IMR-90 (cell line): ENCODE data around the gene TBXAS1. TPM values are rescaled to one million over a fixed set of nuclear protein-coding genes. Genes with fewer than 3 reads are reported as not detected.

Experiments
- ATAC-seq: fragments of 200-7000 bp; cut with Tn5 transposase; 2 replicates; pipeline ENCODE4 v1.9.1; 2020; ENCODE audit warnings: low read depth, mild to moderate bottlenecking, moderate library complexity
- BruUV-seq: library from RNA; stranded (reverse); fragments of 400-500 nt; replicated peaks from 2 replicates; lab custom pipeline; 2021; lab: Mats Ljungman, UMichigan
- CTCF ChIA-PET: fragments of 300-600 bp; formaldehyde crosslinking; extraction: SDS; loops from one replicate; lab custom pipeline; 2021; ENCODE audit warnings: antibody characterized with exemption; lab: Yijun Ruan, JAX
- POLR2A ChIA-PET: fragments of 300-600 bp; sonication (Branson Sonifier 250); formaldehyde crosslinking; loops from one replicate; lab custom pipeline; 2022; ENCODE audit warnings: antibody characterized with exemption; ENCODE audit not compliant: unreplicated experiment; lab: Charles Lee
- DNase-seq: peaks from one replicate; pipeline ENCODE4 v3.0.0; 2013
- H2AFZ ChIP-seq: replicated peaks from 2 replicates; pipeline ENCODE3; 2013; ENCODE audit warnings: low read length, mild to moderate bottlenecking; ENCODE audit not compliant: poor library complexity
- H2AK5ac ChIP-seq: 2 replicates; pipeline ENCODE4 v1.6.1; 2013; ENCODE audit warnings: low read depth, low read length, inconsistent platforms
- H2AK9ac ChIP-seq: replicated peaks from 2 replicates; pipeline ENCODE3; 2013; ENCODE audit warnings: mild to moderate bottlenecking, low read depth, low read length, moderate library complexity; ENCODE audit not compliant: poor library complexity
- H2BK120ac ChIP-seq: 2 replicates; pipeline ENCODE4 v1.6.1; 2013; ENCODE audit warnings: low read depth, low read length, inconsistent platforms
- H2BK15ac ChIP-seq: 3 replicates; pipeline ENCODE4 v1.6.1; 2013; ENCODE audit warnings: low read depth, low read length, inconsistent platforms
- H2BK20ac ChIP-seq: 2 replicates; pipeline ENCODE4 v1.6.1; 2013; ENCODE audit warnings: low read depth, mild to moderate bottlenecking, inconsistent platforms, low read length, moderate library complexity
- H2BK5ac ChIP-seq: 2 replicates; pipeline ENCODE4 v1.6.1; 2013; ENCODE audit warnings: mild to moderate bottlenecking, low read depth, low read length, inconsistent platforms; ENCODE audit not compliant: poor library complexity, severe bottlenecking
- H3K14ac ChIP-seq: replicated peaks from 2 replicates; pipeline ENCODE4 v1.6.1; 2013; ENCODE audit warnings: low read depth, low read length, inconsistent platforms
- H3K18ac ChIP-seq: 2 replicates; pipeline ENCODE4 v1.6.1; 2013; ENCODE audit warnings: low read depth, low read length, control low read depth
- H3K23ac ChIP-seq: 2 replicates; pipeline ENCODE4 v1.6.1; 2013; ENCODE audit warnings: low read depth, low read length, inconsistent platforms
- H3K27ac ChIP-seq: 2 replicates; pipeline ENCODE4 v1.5.1; 2013; ENCODE audit warnings: mild to moderate bottlenecking, control low read depth, low read length; ENCODE audit not compliant: insufficient read depth
- H3K27me3 ChIP-seq: 2 replicates; pipeline ENCODE4 v1.6.1; 2013; ENCODE audit warnings: low read length; ENCODE audit not compliant: control insufficient read depth, insufficient read depth
- H3K36me3 ChIP-seq: 2 replicates; pipeline ENCODE4 v1.6.1; 2013; ENCODE audit warnings: low read length, mixed read lengths; ENCODE audit not compliant: control insufficient read depth, insufficient read depth
- H3K4ac ChIP-seq: 2 replicates; pipeline ENCODE4 v1.6.1; 2013; ENCODE audit warnings: low read depth, low read length, inconsistent platforms
- H3K4me1 ChIP-seq: 2 replicates; pipeline ENCODE4 v1.6.1; 2013; ENCODE audit warnings: low read length, mixed read lengths; ENCODE audit not compliant: control insufficient read depth, insufficient read depth
- H3K4me2 ChIP-seq: 2 replicates; pipeline ENCODE4 v1.6.1; 2013; ENCODE audit warnings: low read depth, mild to moderate bottlenecking, control low read depth, low read length, moderate library complexity
- H3K4me3 ChIP-seq: 2 replicates; pipeline ENCODE4 v1.5.1; 2013; ENCODE audit warnings: low read depth, mild to moderate bottlenecking, control low read depth, low read length, moderate library complexity; ENCODE audit not compliant: insufficient read depth
- H3K56ac ChIP-seq: 2 replicates; pipeline ENCODE4 v1.6.1; 2013; ENCODE audit warnings: low read length, inconsistent platforms; ENCODE audit not compliant: insufficient read depth; ENCODE audit errors: extremely low read depth
- H3K79me1 ChIP-seq, 2 experiments: 2 replicates each; pipeline ENCODE4 v1.6.1; 2013; ENCODE audit warnings: low read length in 2 of 2, inconsistent platforms in 1 of 2, low read depth in 1 of 2
- H3K9ac ChIP-seq: 2 replicates; pipeline ENCODE4 v1.6.1; 2013; ENCODE audit warnings: low read depth, low read length, control low read depth
- H3K9me1 ChIP-seq: 2 replicates; pipeline ENCODE4 v1.6.1; 2013; ENCODE audit warnings: low read length, inconsistent platforms; ENCODE audit not compliant: insufficient read depth
- H3K9me3 ChIP-seq: 2 replicates; pipeline ENCODE4 v1.6.1; 2013; ENCODE audit warnings: low read length; ENCODE audit not compliant: control insufficient read depth, insufficient read depth
- H4K20me1 ChIP-seq: 2 replicates; pipeline ENCODE4 v1.6.1; 2013; ENCODE audit warnings: low read length, inconsistent platforms; ENCODE audit not compliant: insufficient read depth
- H4K5ac ChIP-seq: 2 replicates; pipeline ENCODE4 v1.6.1; 2013; ENCODE audit warnings: mild to moderate bottlenecking, low read depth, low read length, control low read depth
- H4K8ac ChIP-seq, 2 experiments: 2 replicates each; pipeline ENCODE4 v1.6.1; 2013; ENCODE audit warnings: low read depth in 2 of 2, low read length in 2 of 2, control low read depth in 1 of 2, inconsistent platforms in 1 of 2
- H4K91ac ChIP-seq: 2 replicates; pipeline ENCODE4 v1.6.1; 2013; ENCODE audit warnings: low read depth, low read length, inconsistent platforms; ENCODE audit not compliant: insufficient read depth
- BHLHE40 ChIP-seq: fragments of 150-350 bp; IDR thresholded peaks from 2 replicates; pipeline ENCODE4 v1.6.1; 2016; ENCODE audit warnings: mild to moderate bottlenecking, low read depth, low read length
- CEBPB ChIP-seq: IDR thresholded peaks from 2 replicates; pipeline ENCODE4 v1.6.1; 2012; ENCODE audit warnings: low read depth, low read length, improper control_type of control experiment
- CHD1 ChIP-seq: IDR thresholded peaks from 2 replicates; pipeline ENCODE4 v1.6.1; 2012; ENCODE audit warnings: low read depth, low read length, improper control_type of control experiment
- FOS ChIP-seq: fragments of 150-350 bp; IDR thresholded peaks from 2 replicates; pipeline ENCODE4 v1.6.1; 2016; ENCODE audit warnings: low read depth, low read length
- MXI1 ChIP-seq: IDR thresholded peaks from 2 replicates; pipeline ENCODE4 v1.6.1; 2012; ENCODE audit warnings: low read depth, mild to moderate bottlenecking, low read length, moderate library complexity, borderline replicate concordance
- NFE2L2 ChIP-seq: fragments of 150-350 bp; IDR thresholded peaks from 2 replicates; pipeline ENCODE4 v1.6.1; 2016; ENCODE audit warnings: low read depth, mild to moderate bottlenecking, low read length
- RAD21 ChIP-seq: IDR thresholded peaks from 2 replicates; pipeline ENCODE4 v1.6.1; 2012; ENCODE audit warnings: low read length, improper control_type of control experiment
- RCOR1 ChIP-seq: IDR thresholded peaks from 2 replicates; pipeline ENCODE4 v1.6.1; 2012; ENCODE audit warnings: mild to moderate bottlenecking, low read length, improper control_type of control experiment; ENCODE audit not compliant: insufficient replicate concordance
- RFX5 ChIP-seq: IDR thresholded peaks from 2 replicates; pipeline ENCODE4 v1.8.0; 2012; ENCODE audit warnings: low read depth, mild to moderate bottlenecking, low read length, moderate library complexity
- SMC3 ChIP-seq: fragments of 150-350 bp; IDR thresholded peaks from 2 replicates; pipeline ENCODE4 v1.6.1; 2016; ENCODE audit warnings: low read depth, mild to moderate bottlenecking, antibody characterized with exemption, low read length, moderate library complexity
- WGBS, 2 experiments: methylation state at CpG; one replicate each; pipeline versions ENCODE4 v1.1.5 to v1.1.7; 2013; ENCODE audit warnings: missing lambda C conversion rate in 2 of 2; ENCODE audit not compliant: insufficient read length in 1 of 2; ENCODE audit errors: extremely low coverage in 2 of 2; 5-methylcytosine and 5-hydroxymethylcytosine counted together
- dilution Hi-C: fragments of 300-500 bp; cut with HindIII; formaldehyde crosslinking; loops from one replicate; pipeline ENCODE4 v1.14.3; 2018; ENCODE audit warnings: low sequenced_read_pairs; ENCODE audit not compliant: unreplicated experiment
- in situ Hi-C: fragments of 300-500 bp; cut with MboI; formaldehyde crosslinking; loops from 3 replicates; pipeline ENCODE4 v1.14.3; 2019; ENCODE audit warnings: low sequenced_read_pairs, inconsistent platforms, mixed read lengths
- intact Hi-C: fragments of 100-400 bp; cut with micrococcal nuclease; formaldehyde crosslinking; loops from 2 replicates; pipeline ENCODE4 v1.10.0; 2022
- polyA plus RNA-seq, 3 experiments: library from polyadenylated mRNA; depleted of rRNA; stranded (reverse); fragments of >200 nt; gene quantifications; 2 replicates each; pipeline ENCODE4 v1.2.3, GENCODE V29; 2012; ENCODE audit warnings: low replicate concordance in 1 of 3
- total RNA-seq: library from RNA; depleted of rRNA; stranded (reverse); fragments of >200 nt; gene quantifications from 2 replicates; pipeline ENCODE4 v1.2.3, GENCODE V29; 2012
- TF ChIP-seq, protein P1 (sequence below): fragments of 150-350 bp; IDR thresholded peaks from 2 replicates; pipeline ENCODE4 v1.6.1; 2017; ENCODE audit warnings: mild to moderate bottlenecking, antibody characterized with exemption, low read length, low read depth
- TF ChIP-seq, protein P2 (sequence below): fragments of 150-350 bp; IDR thresholded peaks from 2 replicates; pipeline ENCODE4 v1.6.1; 2016; ENCODE audit warnings: low read depth, mild to moderate bottlenecking, low read length, moderate library complexity, borderline replicate concordance
- TF ChIP-seq, protein P3 (sequence below): conservative IDR thresholded peaks from 2 replicates; pipeline ENCODE4 v1.5.1; 2012; ENCODE audit warnings: mild to moderate bottlenecking, low read depth, low read length, improper control_type of control experiment

TBXAS1 gene
- total and polyA plus RNA-seq, 2 of the 4 experiments (the other 2 are of a cell fraction) = 5.9 to 10.8 TPM

DNA sequence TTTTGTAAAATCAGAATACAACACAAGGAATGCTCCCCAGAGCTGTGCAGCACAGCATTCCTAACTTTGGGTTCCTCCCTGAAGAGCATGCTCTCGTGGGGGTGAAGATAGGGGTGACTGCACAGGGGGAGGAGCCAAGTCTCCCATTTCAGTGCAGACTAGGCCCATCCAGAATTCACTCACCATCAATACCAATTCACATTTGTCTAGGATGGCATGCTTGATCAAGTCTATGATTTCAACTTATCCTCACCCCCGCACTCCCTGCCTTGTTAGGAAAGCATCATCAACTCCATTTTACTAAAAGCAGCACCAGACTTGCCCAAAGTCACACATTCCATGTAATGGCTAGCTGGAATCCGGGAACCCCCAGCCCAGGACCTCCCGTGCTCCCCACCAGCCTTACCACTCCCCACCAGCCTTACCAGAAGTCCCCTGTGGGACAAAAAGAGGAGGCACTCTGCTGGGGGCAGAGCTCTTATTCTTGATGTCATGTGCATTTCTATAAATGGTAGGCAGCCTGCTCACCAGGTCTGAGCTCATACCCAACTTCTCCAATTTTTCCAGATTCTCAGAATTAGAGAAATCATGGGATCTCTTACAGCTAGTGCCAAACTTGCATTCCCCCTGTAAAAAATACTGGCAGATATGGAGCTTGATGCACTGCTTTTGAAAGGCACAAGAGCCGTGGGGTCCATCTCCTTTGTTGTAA lies 227.5 kb downstream of the TBXAS1 start:
- no peak for DNase-seq
- Histone ChIP-seq H2BK120ac (no peak overlapping the region), H3K27ac (no peak overlapping the region), H2AFZ (no peak overlapping the region), H2AK9ac (no peak overlapping the region), H4K20me1 (peaks cover 8% of the 10 kb centered on the region; the same call in 1 of the 2 replicates), H3K23ac (no peak overlapping the region), H3K18ac (no peak overlapping the region), H3K9ac (no peak overlapping the region), H3K4me3 (no peak overlapping the region), H2BK5ac (no peak overlapping the region), H4K5ac (no peak overlapping the region), H4K8ac (no peak overlapping the region), H3K27me3 (no peaks in the 10 kb centered on the region), H4K91ac (no peak overlapping the region), H2AK5ac (no peak overlapping the region), H3K4me1 (peaks cover 21% of the 10 kb centered on the region), H2BK15ac (no peak overlapping the region), H3K4me2 (no peak overlapping the region), H3K9me3 (no peaks in the 10 kb centered on the region), H2BK20ac (no peak overlapping the region), H3K79me1 (peaks cover 16 to 62% of the 10 kb centered on the region in 2 experiments; a peak in 3 of 4 replicates), H3K4ac (no peak overlapping the region), H3K56ac (no peak overlapping the region), H3K36me3 (peaks cover 2% of the 10 kb centered on the region; the same call in 1 of the 2 replicates), H3K14ac (no peak overlapping the region), H3K9me1 (peaks cover 40% of the 10 kb centered on the region)
- intact Hi-C loops (no loop called here), dilution Hi-C loops (no loop called here), in situ Hi-C loops (no loop called here)
- no peak for ATAC-seq
- no CpG with 5 or more reads among the region's 5 CpGs for WGBS, 2 experiments
- ChIA-PET CTCF (no interaction called here), POLR2A (no interaction called here)
- TF ChIP-seq, protein P1, sequence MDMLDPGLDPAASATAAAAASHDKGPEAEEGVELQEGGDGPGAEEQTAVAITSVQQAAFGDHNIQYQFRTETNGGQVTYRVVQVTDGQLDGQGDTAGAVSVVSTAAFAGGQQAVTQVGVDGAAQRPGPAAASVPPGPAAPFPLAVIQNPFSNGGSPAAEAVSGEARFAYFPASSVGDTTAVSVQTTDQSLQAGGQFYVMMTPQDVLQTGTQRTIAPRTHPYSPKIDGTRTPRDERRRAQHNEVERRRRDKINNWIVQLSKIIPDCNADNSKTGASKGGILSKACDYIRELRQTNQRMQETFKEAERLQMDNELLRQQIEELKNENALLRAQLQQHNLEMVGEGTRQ = no peak
- no peak for TF ChIP-seq RCOR1
- no peak for TF ChIP-seq MXI1
- no peak for TF ChIP-seq FOS
- TF ChIP-seq RAD21 = no peak
- no peak for TF ChIP-seq BHLHE40
- TF ChIP-seq, protein P2, sequence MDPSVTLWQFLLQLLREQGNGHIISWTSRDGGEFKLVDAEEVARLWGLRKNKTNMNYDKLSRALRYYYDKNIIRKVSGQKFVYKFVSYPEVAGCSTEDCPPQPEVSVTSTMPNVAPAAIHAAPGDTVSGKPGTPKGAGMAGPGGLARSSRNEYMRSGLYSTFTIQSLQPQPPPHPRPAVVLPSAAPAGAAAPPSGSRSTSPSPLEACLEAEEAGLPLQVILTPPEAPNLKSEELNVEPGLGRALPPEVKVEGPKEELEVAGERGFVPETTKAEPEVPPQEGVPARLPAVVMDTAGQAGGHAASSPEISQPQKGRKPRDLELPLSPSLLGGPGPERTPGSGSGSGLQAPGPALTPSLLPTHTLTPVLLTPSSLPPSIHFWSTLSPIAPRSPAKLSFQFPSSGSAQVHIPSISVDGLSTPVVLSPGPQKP = no peak
- TF ChIP-seq, protein P3, sequence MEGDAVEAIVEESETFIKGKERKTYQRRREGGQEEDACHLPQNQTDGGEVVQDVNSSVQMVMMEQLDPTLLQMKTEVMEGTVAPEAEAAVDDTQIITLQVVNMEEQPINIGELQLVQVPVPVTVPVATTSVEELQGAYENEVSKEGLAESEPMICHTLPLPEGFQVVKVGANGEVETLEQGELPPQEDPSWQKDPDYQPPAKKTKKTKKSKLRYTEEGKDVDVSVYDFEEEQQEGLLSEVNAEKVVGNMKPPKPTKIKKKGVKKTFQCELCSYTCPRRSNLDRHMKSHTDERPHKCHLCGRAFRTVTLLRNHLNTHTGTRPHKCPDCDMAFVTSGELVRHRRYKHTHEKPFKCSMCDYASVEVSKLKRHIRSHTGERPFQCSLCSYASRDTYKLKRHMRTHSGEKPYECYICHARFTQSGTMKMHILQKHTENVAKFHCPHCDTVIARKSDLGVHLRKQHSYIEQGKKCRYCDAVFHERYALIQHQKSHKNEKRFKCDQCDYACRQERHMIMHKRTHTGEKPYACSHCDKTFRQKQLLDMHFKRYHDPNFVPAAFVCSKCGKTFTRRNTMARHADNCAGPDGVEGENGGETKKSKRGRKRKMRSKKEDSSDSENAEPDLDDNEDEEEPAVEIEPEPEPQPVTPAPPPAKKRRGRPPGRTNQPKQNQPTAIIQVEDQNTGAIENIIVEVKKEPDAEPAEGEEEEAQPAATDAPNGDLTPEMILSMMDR = no peak
- no peak for TF ChIP-seq SMC3
- no peak for TF ChIP-seq RFX5
- no peak for TF ChIP-seq NFE2L2
- no peak for TF ChIP-seq CHD1
- no peak for TF ChIP-seq CEBPB
- BruUV-seq = no TSS peak
